Spleen (tissue), 11 donors: Measurements from ENCODE around the gene CYB561D1. TPM values are rescaled to one million over a fixed set of nuclear protein-coding genes. Genes with fewer than 3 reads are reported as not detected.

Source experiments
- DNase-seq: peaks from one replicate; pipeline ENCODE4 v3.0.0-alpha.2; 2020
- H3K27ac ChIP-seq, 8 donors: fragments of 200-600 bp; sonication (generic) in 7 of 8; 1 replicate in 4 of 8; 2 replicates in 4 of 8; pipeline versions ENCODE4 v1.5.0 to v1.8.0; 2016 to 2021; ENCODE audit warnings: inconsistent platforms in 4 of 8, mild to moderate bottlenecking in 4 of 8, moderate library complexity in 1 of 8
- H3K27me3 ChIP-seq, 7 donors: fragments of 200-600 bp; sonication (generic) in 6 of 7; replicated peaks in 1 of 7; 1 replicate in 4 of 7; 2 replicates in 3 of 7; pipeline versions ENCODE4 v1.5.0 to v1.8.0; 2016 to 2021; ENCODE audit warnings: inconsistent platforms in 3 of 7, mild to moderate bottlenecking in 1 of 7
- H3K36me3 ChIP-seq, 6 donors: fragments of 200-600 bp; sonication (generic) in 5 of 6; 1 replicate in 4 of 6; 2 replicates in 2 of 6; pipeline versions ENCODE4 v1.5.0 to v1.8.0; 2016 to 2021; ENCODE audit warnings: inconsistent platforms in 2 of 6
- H3K4me1 ChIP-seq, 6 donors: fragments of 200-600 bp; sonication (generic) in 5 of 6; 1 replicate in 3 of 6; 2 replicates in 3 of 6; pipeline versions ENCODE4 v1.5.0 to v1.8.0; 2016 to 2021; ENCODE audit warnings: inconsistent platforms in 3 of 6
- H3K4me3 ChIP-seq, 8 donors: fragments of 200-600 bp; sonication (generic) in 7 of 8; 1 replicate in 4 of 8; 2 replicates in 4 of 8; pipeline versions ENCODE4 v1.5.0 to v1.8.0; 2016 to 2021; ENCODE audit warnings: inconsistent platforms in 4 of 8, mild to moderate bottlenecking in 4 of 8, moderate library complexity in 2 of 8
- H3K9me3 ChIP-seq, 8 donors: fragments of 200-600 bp; sonication (generic) in 7 of 8; 1 replicate in 4 of 8; 2 replicates in 4 of 8; pipeline versions ENCODE4 v1.5.0 to v1.8.0; 2016 to 2021; ENCODE audit warnings: inconsistent platforms in 4 of 8
- CTCF ChIP-seq, 11 experiments: fragments of 200-600 bp in 7 of 11; fragments of 450-650 bp in 4 of 11; sonication (generic) in 4 of 11; IDR thresholded peaks in 8 of 11; conservative IDR thresholded peaks in 3 of 11; 1 replicate in 7 of 11; 2 replicates in 4 of 11; pipeline versions ENCODE4 v1.4.0 to v1.8.0; 2016 to 2021; ENCODE audit warnings: antibody characterized with exemption in 11 of 11, inconsistent platforms in 4 of 11, mild to moderate bottlenecking in 1 of 11
- POLR2A ChIP-seq, 3 donors: fragments of 450-650 bp; IDR thresholded peaks; one replicate each; pipeline ENCODE4 v1.5.1; 2017; ENCODE audit warnings: antibody characterized with exemption in 3 of 3, mild to moderate bottlenecking in 1 of 3
- POLR2AphosphoS5 ChIP-seq, 3 donors: sonication (generic); formaldehyde crosslinking; IDR thresholded peaks; one replicate each; pipeline ENCODE4 v1.5.1; 2017; ENCODE audit warnings: antibody characterized with exemption in 3 of 3
- WGBS, 5 donors: extraction: QIAGEN DNeasy Blood & Tissue Kit in 3 of 5; methylation state at CpG; one replicate each; pipeline versions ENCODE4 v1.1.5 to v1.1.7; 2013 to 2018; 5-methylcytosine and 5-hydroxymethylcytosine counted together
- intact Hi-C: fragments of 100-400 bp; cut with DNase I; formaldehyde crosslinking; loops from one replicate; pipeline ENCODE4 v1.15.0; 2023; ENCODE audit warnings: low total_unique reads
- polyA plus RNA-seq, 3 donors: library from polyadenylated mRNA; stranded (reverse); fragments of 200-250 nt; gene quantifications; one replicate each; pipeline ENCODE4 v1.2.1, GENCODE V29; 2013
- total RNA-seq, 7 donors: library from RNA; depleted of rRNA in 3 of 7; stranded (reverse); fragments of >200 nt in 3 of 7; fragmentation: NEBNext Ultra II Directional in 4 of 7; extraction: Animal tissue kit (Norgen Biotek cat#: 25700) in 4 of 7; gene quantifications; one replicate each; pipeline versions ENCODE4 v1.1.0 to v1.2.1, GENCODE V29; 2016 to 2021
- donor health status: healthy with polysubstance abuse.
- donor health status: DM: no; HTN: no; CAD: no; lungs with moderate emphysema.
- donor health status: DM: no; HTN: no; CAD: no.
- donor health status: Bipolar disorder and iron deficiency.
- donor health status: healthy.
- donor health status: DM: no; HTN: no; CAD: no.
- donor health status: DM: yes; HTN: yes; CAD: no.

CYB561D1 gene
- total and polyA plus RNA-seq, 10 donors: 4.5 to 17.6 (median 11.9) TPM

- WGBS, 5 donors: 77 to 91% (median 79%) methylated on average over 11 to 14 of the region's 14 CpGs
Measured at GRCh38 chr1:109543988-109544735, 50.3 kb downstream of the CYB561D1 start.

GRCh38 chr1:109546311-109547109 is 52.6 kb downstream of the CYB561D1 start:
- no peaks in the 10 kb centered on the region for H3K27me3 ChIP-seq
- H3K36me3 ChIP-seq: no peaks in the 10 kb centered on the region
- H3K9me3 ChIP-seq: no peaks in the 10 kb centered on the region
- 31 to 43% (median 34%) methylated on average over 5 of the region's 5 CpGs for WGBS, 5 donors
- H3K4me3 ChIP-seq: peak overlapping the region in 6 of 8 donors; percentile 68 to 88 (median 77)
- H3K27ac ChIP-seq: peak overlapping the region; percentile 96 to 99 (median 98)
- intact Hi-C loops: loop anchor here (5.0 to 10.0 kb wide), 4 partner anchors 81 to 438 kb away; partner anchors contain the start of gene AHCYL1
- H3K4me1 ChIP-seq: peaks cover 34 to 55% (median 40%) of the 10 kb centered on the region in 6 donors
- peak; percentile 93 for DNase-seq
- TF ChIP-seq CTCF (IDR thresholded peaks at IDR 0.05 in 8 of 11, conservative IDR thresholded peaks at IDR 0.05 in 3 of 11) (peak; percentile 78 to 96 (median 88)), POLR2A (IDR thresholded peaks at IDR 0.05) (no peak), POLR2AphosphoS5 (IDR thresholded peaks at IDR 0.05) (peak in 1 of 3 donors; percentile 78)

More at GRCh38 chr1:109543988-109544735, 50.3 kb downstream of the CYB561D1 start:
- H3K27ac ChIP-seq: no peak overlapping the region
- no peak for DNase-seq
- H3K27me3 ChIP-seq: no peaks in the 10 kb centered on the region
- intact Hi-C loops: loop anchor here (10.0 kb wide), 1 partner anchor 441 kb away; the partner anchor contains the start of gene AHCYL1
- H3K36me3 ChIP-seq: no peaks in the 10 kb centered on the region
- H3K9me3 ChIP-seq: no peaks in the 10 kb centered on the region
- H3K4me3 ChIP-seq: no peak overlapping the region
- peaks cover 14 to 32% (median 19%) of the 10 kb centered on the region in 6 donors for H3K4me1 ChIP-seq
- TF ChIP-seq POLR2AphosphoS5 (IDR thresholded peaks at IDR 0.05) (no peak), CTCF (IDR thresholded peaks at IDR 0.05 in 8 of 11, conservative IDR thresholded peaks at IDR 0.05 in 3 of 11) (no peak), POLR2A (IDR thresholded peaks at IDR 0.05) (no peak)

- Histone ChIP-seq H3K4me1 (peaks cover 34 to 67% (median 52%) of the 10 kb centered on the region in 6 donors), H3K27ac (peak overlapping the region; percentile 96 to 99 (median 98)), H3K36me3 (peaks cover 0 to 4% (median 0%) of the 10 kb centered on the region in 6 donors), H3K9me3 (no peaks in the 10 kb centered on the region), H3K27me3 (no peaks in the 10 kb centered on the region), H3K4me3 (peak overlapping the region; percentile 42 to 88 (median 77))
- TF ChIP-seq POLR2AphosphoS5 (IDR thresholded peaks at IDR 0.05) (no peak), POLR2A (IDR thresholded peaks at IDR 0.05) (no peak), CTCF (IDR thresholded peaks at IDR 0.05 in 8 of 11, conservative IDR thresholded peaks at IDR 0.05 in 3 of 11) (no peak)
- no peak for DNase-seq
- WGBS, 5 donors: 4 to 8% (median 4%) methylated on average over 22 of the region's 22 CpGs
- intact Hi-C loops: loop anchor here (5.0 to 10.0 kb wide), 4 partner anchors 80 to 437 kb away; partner anchors contain the start of gene AHCYL1
Measured at GRCh38 chr1:109547463-109548320, 53.8 kb downstream of the CYB561D1 start.
